Renal cortical epithelial cell (primary cell): ENCODE measurements around the gene FARP1. TPM values are rescaled to one million over a fixed set of nuclear protein-coding genes. Genes with fewer than 3 reads are reported as not detected.
"Not testable (repeated sequence)": the region's sequence is repeated elsewhere in the genome, so short reads cannot be mapped to it uniquely, and the experiment has no call there.

Experiments used
- DNase-seq: peaks from one replicate; pipeline ENCODE4 v3.0.0-alpha.2; 2011; ENCODE audit warnings: low read depth
- total RNA-seq: library from RNA; depleted of rRNA; stranded (reverse); fragments of >200 nt; gene quantifications from 2 replicates; pipeline ENCODE4 v1.2.3, GENCODE V29; 2014

FARP1 gene
- total RNA-seq, 1 donor from 2014 or later: 261 TPM

- no peak for DNase-seq
Observed at GRCh38 chr13:98397861-98398260, 255.0 kb downstream of the FARP1 start.

GRCh38 chr13:98398581-98398980, 255.7 kb downstream of the FARP1 start:
- DNase-seq: no peak

GRCh38 chr13:98399756-98400155, 256.9 kb downstream of the FARP1 start:
- DNase-seq: no peak

- DNase-seq: no peak
Observed at GRCh38 chr13:98401934-98402333, 259.0 kb downstream of the FARP1 start.

- no peak for DNase-seq
Observed at GRCh38 chr13:98403076-98403475, 260.2 kb downstream of the FARP1 start.

GRCh38 chr13:98405107-98405571, 262.2 kb downstream of the FARP1 start:
- DNase-seq: no peak

GRCh38 chr13:98405690-98406344, 262.9 kb downstream of the FARP1 start:
- no peak for DNase-seq

- no peak for DNase-seq
Observed at GRCh38 chr13:98406427-98406826, 263.5 kb downstream of the FARP1 start.

- DNase-seq: no peak
Observed at GRCh38 chr13:98406971-98407370, 264.1 kb downstream of the FARP1 start.

GRCh38 chr13:98407575-98407974, 264.7 kb downstream of the FARP1 start:
- DNase-seq: no peak

GRCh38 chr13:98409281-98409680, 266.4 kb downstream of the FARP1 start:
- no peak for DNase-seq

GRCh38 chr13:98410612-98411011, 267.7 kb downstream of the FARP1 start:
- DNase-seq: no peak

- DNase-seq: no peak
Observed at GRCh38 chr13:98411013-98411412, 268.1 kb downstream of the FARP1 start.

- DNase-seq: no peak
Observed at GRCh38 chr13:98411617-98412265, 268.8 kb downstream of the FARP1 start.

- DNase-seq: not testable (repeated sequence)
Observed at GRCh38 chr13:98413278-98413677, 270.4 kb downstream of the FARP1 start.

- no peak for DNase-seq
Observed at GRCh38 chr13:98413796-98414195, 270.9 kb downstream of the FARP1 start.

GRCh38 chr13:98415326-98416070, 272.6 kb downstream of the FARP1 start:
- DNase-seq: no peak

GRCh38 chr13:98416408-98416807, 273.5 kb downstream of the FARP1 start:
- peak; percentile 49 for DNase-seq

- DNase-seq: no peak
Observed at GRCh38 chr13:98419786-98420553, 277.1 kb downstream of the FARP1 start.

- DNase-seq: peak; percentile 7
Observed at GRCh38 chr13:98420554-98421175, 277.8 kb downstream of the FARP1 start.

GRCh38 chr13:98422046-98422445, 279.2 kb downstream of the FARP1 start:
- no peak for DNase-seq

- DNase-seq: no peak
Observed at GRCh38 chr13:98423417-98423816, 280.5 kb downstream of the FARP1 start.
